Measurements from ENCODE around the gene RGS11. TPM values are rescaled to one million over a fixed set of nuclear protein-coding genes. Genes with fewer than 3 reads are reported as not detected.

RGS11 gene
- total RNA-seq, 3 donors from 2014 or later (not counting 1 experiment from before 2014, with no cell fraction given), result 0.25 TPM; not detected in 2

DNA sequence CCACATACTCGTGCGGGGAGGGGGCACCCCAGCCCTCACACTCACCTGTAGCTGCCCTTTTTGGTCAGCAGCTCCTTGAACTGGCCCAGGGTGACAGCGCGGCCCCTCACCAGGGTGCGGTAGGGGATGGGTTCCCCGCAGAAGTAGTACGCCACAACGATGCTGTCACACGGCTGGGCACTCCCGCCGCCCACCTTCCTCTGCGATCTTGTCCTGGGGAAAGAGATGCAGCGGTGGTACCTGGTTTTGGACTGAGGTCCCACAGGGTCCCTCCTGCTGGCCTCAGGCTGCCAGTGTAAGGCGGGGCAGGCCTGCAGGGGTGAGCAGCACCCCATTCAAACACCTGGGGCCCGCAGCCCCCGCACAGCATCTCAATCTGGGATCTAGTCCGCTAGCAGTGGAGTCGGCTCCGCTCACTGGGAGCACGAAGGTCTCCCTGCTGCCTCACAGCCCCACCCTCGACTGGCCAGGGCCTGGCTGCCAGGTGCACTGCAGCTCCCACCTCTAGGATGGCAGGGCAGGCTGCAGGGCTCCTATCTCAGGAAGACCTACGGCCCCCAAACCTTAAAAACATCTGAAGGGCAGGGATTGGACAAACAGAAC, 13.8 kb upstream of the RGS11 start:
- DNase-seq (no peak), ATAC-seq (no peak)
- H3K27ac ChIP-seq (ENCODE audit: low read length), result no peak overlapping the region
- H3K9me3 ChIP-seq (ENCODE audit: control insufficient read depth, insufficient read depth, low read length), result no peaks in the 10 kb centered on the region
- Mint-ChIP-seq H3K4me1 (peaks cover 7 to 12% of the 10 kb centered on the region in 2 donors), H3K27me3 (ENCODE audit: low read depth in 2 of 2) (no peaks in the 10 kb centered on the region), H3K36me3 (no peaks in the 10 kb centered on the region), H3K9me3 (no peaks in the 10 kb centered on the region), H3K4me3 (no peak overlapping the region), H3K27ac (no peak overlapping the region)
- no peaks in the 10 kb centered on the region for H3K27me3 ChIP-seq (ENCODE audit: control insufficient read depth, insufficient read depth, low read length)
- H3K36me3 ChIP-seq (ENCODE audit: control insufficient read depth, insufficient read depth, low read length), result peaks cover 75% of the 10 kb centered on the region
- H3K4me1 ChIP-seq (ENCODE audit: control insufficient read depth, insufficient read depth, low read length), result peaks cover 3% of the 10 kb centered on the region
- H3K4me3 ChIP-seq (ENCODE audit: low read length), result no peak overlapping the region
- TF ChIP-seq, protein P1, sequence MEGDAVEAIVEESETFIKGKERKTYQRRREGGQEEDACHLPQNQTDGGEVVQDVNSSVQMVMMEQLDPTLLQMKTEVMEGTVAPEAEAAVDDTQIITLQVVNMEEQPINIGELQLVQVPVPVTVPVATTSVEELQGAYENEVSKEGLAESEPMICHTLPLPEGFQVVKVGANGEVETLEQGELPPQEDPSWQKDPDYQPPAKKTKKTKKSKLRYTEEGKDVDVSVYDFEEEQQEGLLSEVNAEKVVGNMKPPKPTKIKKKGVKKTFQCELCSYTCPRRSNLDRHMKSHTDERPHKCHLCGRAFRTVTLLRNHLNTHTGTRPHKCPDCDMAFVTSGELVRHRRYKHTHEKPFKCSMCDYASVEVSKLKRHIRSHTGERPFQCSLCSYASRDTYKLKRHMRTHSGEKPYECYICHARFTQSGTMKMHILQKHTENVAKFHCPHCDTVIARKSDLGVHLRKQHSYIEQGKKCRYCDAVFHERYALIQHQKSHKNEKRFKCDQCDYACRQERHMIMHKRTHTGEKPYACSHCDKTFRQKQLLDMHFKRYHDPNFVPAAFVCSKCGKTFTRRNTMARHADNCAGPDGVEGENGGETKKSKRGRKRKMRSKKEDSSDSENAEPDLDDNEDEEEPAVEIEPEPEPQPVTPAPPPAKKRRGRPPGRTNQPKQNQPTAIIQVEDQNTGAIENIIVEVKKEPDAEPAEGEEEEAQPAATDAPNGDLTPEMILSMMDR (IDR thresholded peaks at IDR 0.05), result no peak
- intact Hi-C loops (cut with micrococcal nuclease), result no loop called here
- WGBS (ENCODE audit: insufficient coverage), result 95% methylated on average over 22 of the region's 22 CpGs

DNA sequence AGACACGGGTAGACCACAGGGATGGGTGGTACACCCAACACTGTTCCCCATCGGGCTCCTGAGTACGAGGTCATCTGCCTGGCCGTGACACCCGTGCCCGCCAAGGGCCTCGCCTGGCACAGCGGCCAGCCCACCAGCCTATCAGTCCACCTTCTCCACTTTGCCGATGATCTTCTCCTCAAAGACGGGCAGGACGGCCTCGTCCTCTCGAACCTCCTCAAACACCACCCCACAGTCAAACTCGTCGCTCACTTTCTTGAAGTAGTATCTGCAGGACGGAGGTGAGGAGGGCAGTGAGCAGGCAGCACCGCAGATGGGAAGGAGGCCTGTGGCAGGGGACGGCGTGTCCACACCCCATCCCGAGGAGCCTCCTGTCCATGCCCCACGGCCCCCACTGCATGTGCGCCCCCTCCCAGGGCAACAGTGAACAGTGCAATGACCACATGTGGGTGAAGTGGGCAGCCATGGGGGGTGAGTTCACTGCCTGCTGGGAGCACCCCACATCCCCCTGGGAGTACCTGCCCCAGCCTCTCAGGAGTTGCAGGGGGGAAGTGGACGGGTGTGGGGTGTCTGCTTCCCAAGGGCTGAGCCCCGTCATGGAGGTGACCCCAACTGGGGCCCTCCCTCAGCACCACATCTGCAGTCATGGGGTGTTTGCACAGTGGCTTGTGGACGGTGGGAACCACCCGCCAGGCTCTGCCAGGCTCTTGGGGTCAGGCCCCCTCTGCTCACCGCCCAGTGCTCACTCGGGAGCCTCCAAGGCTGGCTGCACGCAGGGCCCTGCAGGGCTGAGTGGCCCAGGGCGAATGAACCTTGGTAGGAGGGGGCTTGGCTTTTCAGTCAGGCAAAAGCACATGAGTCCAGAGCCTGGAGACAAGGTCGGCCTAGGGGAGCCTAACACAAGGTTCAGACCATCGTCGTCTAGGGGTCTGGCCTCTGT, 12.5 kb upstream of the RGS11 start:
- no peaks in the 10 kb centered on the region for H3K9me3 Mint-ChIP-seq
- H3K27ac Mint-ChIP-seq, result no peak overlapping the region
- Histone ChIP-seq H3K27me3 (ENCODE audit: control insufficient read depth, insufficient read depth, low read length) (no peaks in the 10 kb centered on the region), H3K9me3 (ENCODE audit: control insufficient read depth, insufficient read depth, low read length) (no peaks in the 10 kb centered on the region), H3K27ac (ENCODE audit: low read length) (no peak overlapping the region), H3K4me1 (ENCODE audit: control insufficient read depth, insufficient read depth, low read length) (peaks cover 3% of the 10 kb centered on the region), H3K4me3 (ENCODE audit: low read length) (no peak overlapping the region), H3K36me3 (ENCODE audit: control insufficient read depth, insufficient read depth, low read length) (peaks cover 67% of the 10 kb centered on the region)
- H3K4me3 Mint-ChIP-seq, result no peak overlapping the region
- H3K4me1 Mint-ChIP-seq, result peaks cover 7 to 12% of the 10 kb centered on the region in 2 donors
- 94% methylated on average over 33 of the region's 33 CpGs for WGBS (ENCODE audit: insufficient coverage)
- no peaks in the 10 kb centered on the region for H3K27me3 Mint-ChIP-seq (ENCODE audit: low read depth in 2 of 2)
- DNase-seq (no peak), ATAC-seq (no peak)
- intact Hi-C loops (cut with micrococcal nuclease), result no loop called here
- TF ChIP-seq, protein P1 (IDR thresholded peaks at IDR 0.05), result no peak
- H3K36me3 Mint-ChIP-seq, result no peaks in the 10 kb centered on the region

DNA sequence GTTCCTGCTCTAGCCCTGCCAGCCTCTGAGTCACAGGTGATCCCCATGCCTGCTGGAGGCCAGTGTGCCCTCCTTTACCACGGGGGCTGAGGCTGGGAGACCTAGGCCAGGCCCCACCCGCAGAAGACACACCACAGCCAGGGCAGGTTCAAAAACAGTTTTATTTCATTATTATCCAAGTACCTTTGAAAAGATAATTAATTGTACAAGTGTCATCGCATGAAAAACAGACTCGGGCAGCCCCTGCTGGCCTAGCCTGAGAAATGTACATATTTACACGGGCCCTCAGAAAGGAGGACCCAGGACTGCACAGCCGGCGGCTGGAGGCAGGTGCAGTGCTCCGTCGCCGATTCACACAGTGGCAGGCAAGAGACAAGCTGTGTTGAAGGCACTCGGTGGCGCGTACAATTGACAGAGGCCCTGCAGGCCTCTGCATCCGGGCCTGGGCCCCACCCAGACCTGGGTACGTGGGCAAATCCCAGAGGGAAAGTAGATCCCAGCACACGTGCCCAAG, 11.6 kb upstream of the RGS11 start:
- Mint-ChIP-seq H3K4me3 (no peak overlapping the region), H3K4me1 (peaks cover 7 to 8% of the 10 kb centered on the region in 2 donors), H3K27me3 (ENCODE audit: low read depth in 2 of 2) (no peaks in the 10 kb centered on the region), H3K36me3 (no peaks in the 10 kb centered on the region), H3K27ac (no peak overlapping the region), H3K9me3 (no peaks in the 10 kb centered on the region)
- Histone ChIP-seq H3K4me3 (ENCODE audit: low read length) (no peak overlapping the region), H3K27ac (ENCODE audit: low read length) (no peak overlapping the region), H3K9me3 (ENCODE audit: control insufficient read depth, insufficient read depth, low read length) (no peaks in the 10 kb centered on the region), H3K4me1 (ENCODE audit: control insufficient read depth, insufficient read depth, low read length) (peaks cover 3% of the 10 kb centered on the region), H3K27me3 (ENCODE audit: control insufficient read depth, insufficient read depth, low read length) (no peaks in the 10 kb centered on the region), H3K36me3 (ENCODE audit: control insufficient read depth, insufficient read depth, low read length) (peaks cover 58% of the 10 kb centered on the region)
- WGBS (ENCODE audit: insufficient coverage), result 94% methylated on average over 16 of the region's 16 CpGs
- TF ChIP-seq, protein P1 (IDR thresholded peaks at IDR 0.05), result no peak
- ATAC-seq, result no peak
- intact Hi-C loops (cut with micrococcal nuclease), result no loop called here
- no peak for DNase-seq
